HG03457 (cell line): ENCODE results near the gene VAV3.

ENCODE experiments used
- ATAC-seq: cut with Tn5 transposase; IDR thresholded peaks from one replicate; pipeline ENCODE4 v1.9.1; 2021; ENCODE audit warnings: moderate number of reproducible peaks; ENCODE audit not compliant: unreplicated experiment

Gene VAV3

GRCh38 chr1:107691540-107691939, 273.4 kb downstream of the VAV3 start:
- ATAC-seq, result no peak

GRCh38 chr1:107690491-107690890, 274.5 kb downstream of the VAV3 start:
- no peak for ATAC-seq

- no peak for ATAC-seq
Measured at GRCh38 chr1:107689733-107690132, 275.2 kb downstream of the VAV3 start.

GRCh38 chr1:107689159-107689558, 275.8 kb downstream of the VAV3 start:
- ATAC-seq, result no peak

- ATAC-seq, result no peak
Measured at GRCh38 chr1:107687849-107688753, 276.9 kb downstream of the VAV3 start.

GRCh38 chr1:107683683-107684082, 281.3 kb downstream of the VAV3 start:
- no peak for ATAC-seq

- no peak for ATAC-seq
Measured at GRCh38 chr1:107683191-107683657, 281.8 kb downstream of the VAV3 start.

- ATAC-seq, result no peak
Measured at GRCh38 chr1:107682467-107682866, 282.5 kb downstream of the VAV3 start.

- ATAC-seq, result no peak
Measured at GRCh38 chr1:107681001-107681479, 283.9 kb downstream of the VAV3 start.

- ATAC-seq, result no peak
Measured at GRCh38 chr1:107680579-107680985, 284.4 kb downstream of the VAV3 start.

- no peak for ATAC-seq
Measured at GRCh38 chr1:107679411-107679953, 285.5 kb downstream of the VAV3 start.

- ATAC-seq, result no peak
Measured at GRCh38 chr1:107678993-107679392, 286.0 kb downstream of the VAV3 start.

GRCh38 chr1:107677697-107678096, 287.3 kb downstream of the VAV3 start:
- no peak for ATAC-seq

- ATAC-seq, result no peak
Measured at GRCh38 chr1:107674486-107674885, 290.5 kb downstream of the VAV3 start.

GRCh38 chr1:107673006-107673405, 292.0 kb downstream of the VAV3 start:
- ATAC-seq, result no peak

- no peak for ATAC-seq
Measured at GRCh38 chr1:107670397-107671040, 294.5 kb downstream of the VAV3 start.

- ATAC-seq, result no peak
Measured at GRCh38 chr1:107669996-107670395, 295.0 kb downstream of the VAV3 start.

GRCh38 chr1:107668762-107669161, 296.2 kb downstream of the VAV3 start:
- no peak for ATAC-seq

GRCh38 chr1:107666493-107666892, 298.5 kb downstream of the VAV3 start:
- ATAC-seq, result no peak

- no peak for ATAC-seq
Measured at GRCh38 chr1:107664982-107665925, 299.7 kb downstream of the VAV3 start.

GRCh38 chr1:107662971-107663370, 302.0 kb downstream of the VAV3 start:
- ATAC-seq, result no peak
